PFSK-1 (cell line): ENCODE measurements around the gene TIMM13.

Experiments
- POLR2AphosphoS5 ChIP-seq: IDR thresholded peaks from 2 replicates; pipeline ENCODE4 v1.6.1; 2012; ENCODE audit warnings: low read depth, mild to moderate bottlenecking, control low read depth, low read length, moderate library complexity
- SIN3A ChIP-seq: IDR thresholded peaks from 2 replicates; pipeline ENCODE4 v1.6.1; 2012; ENCODE audit warnings: mild to moderate bottlenecking, low read length, moderate library complexity, borderline replicate concordance; ENCODE audit not compliant: insufficient read depth
- TAF1 ChIP-seq: IDR thresholded peaks from 2 replicates; pipeline ENCODE4 v1.6.1; 2012; ENCODE audit warnings: low read length, control low read depth, borderline replicate concordance; ENCODE audit not compliant: insufficient read depth

DNA sequence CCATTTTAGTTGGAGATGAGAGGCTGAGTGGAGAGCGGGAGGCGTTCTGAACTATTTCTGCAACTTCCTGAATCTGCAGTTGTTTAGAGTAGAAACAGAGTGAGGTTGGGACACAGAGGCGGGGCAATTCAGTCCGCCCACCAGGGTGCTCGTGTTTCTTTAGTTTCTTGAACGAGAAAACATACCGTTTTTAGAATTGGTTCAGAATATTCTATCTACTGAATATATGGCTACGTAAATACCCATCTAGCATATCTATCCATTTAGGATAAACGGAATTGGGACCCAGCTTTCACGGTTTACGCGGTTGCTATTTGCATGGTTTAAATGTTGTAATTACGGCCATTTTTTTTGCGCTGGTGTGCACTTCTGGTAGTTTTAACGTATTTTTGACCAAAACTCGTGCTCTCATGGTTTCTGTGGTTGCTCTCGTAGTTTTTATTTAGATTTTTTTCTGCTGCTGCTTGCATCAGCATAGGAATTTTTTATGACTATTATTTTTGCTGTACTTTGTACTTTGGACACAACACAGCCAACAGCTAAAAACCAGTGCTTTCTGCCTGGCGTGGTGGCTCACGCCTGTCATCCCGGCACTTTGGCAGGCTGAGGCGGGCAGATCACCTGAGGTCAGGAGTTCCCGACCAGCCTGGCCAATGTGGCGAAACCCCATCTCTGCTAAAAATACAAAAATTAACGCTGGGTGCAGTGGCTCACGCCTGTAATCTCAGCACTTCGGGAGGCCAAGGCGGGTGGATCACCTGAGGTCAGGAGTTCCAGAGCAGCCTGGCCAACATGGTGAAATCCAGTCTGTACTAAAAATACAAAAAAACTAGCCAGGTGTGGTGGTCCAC lies 32.7 kb downstream of the TIMM13 start:
- TF ChIP-seq POLR2AphosphoS5 (no peak), TAF1 (no peak), SIN3A (no peak)
